HG03175 (cell line): ENCODE measurements around the gene SLC25A43.

ENCODE experiments used
- ATAC-seq: cut with Tn5 transposase; IDR thresholded peaks from one replicate; pipeline ENCODE4 v1.9.1; 2021; ENCODE audit warnings: mild to moderate bottlenecking, moderate library complexity; ENCODE audit not compliant: unreplicated experiment

Gene SLC25A43

DNA sequence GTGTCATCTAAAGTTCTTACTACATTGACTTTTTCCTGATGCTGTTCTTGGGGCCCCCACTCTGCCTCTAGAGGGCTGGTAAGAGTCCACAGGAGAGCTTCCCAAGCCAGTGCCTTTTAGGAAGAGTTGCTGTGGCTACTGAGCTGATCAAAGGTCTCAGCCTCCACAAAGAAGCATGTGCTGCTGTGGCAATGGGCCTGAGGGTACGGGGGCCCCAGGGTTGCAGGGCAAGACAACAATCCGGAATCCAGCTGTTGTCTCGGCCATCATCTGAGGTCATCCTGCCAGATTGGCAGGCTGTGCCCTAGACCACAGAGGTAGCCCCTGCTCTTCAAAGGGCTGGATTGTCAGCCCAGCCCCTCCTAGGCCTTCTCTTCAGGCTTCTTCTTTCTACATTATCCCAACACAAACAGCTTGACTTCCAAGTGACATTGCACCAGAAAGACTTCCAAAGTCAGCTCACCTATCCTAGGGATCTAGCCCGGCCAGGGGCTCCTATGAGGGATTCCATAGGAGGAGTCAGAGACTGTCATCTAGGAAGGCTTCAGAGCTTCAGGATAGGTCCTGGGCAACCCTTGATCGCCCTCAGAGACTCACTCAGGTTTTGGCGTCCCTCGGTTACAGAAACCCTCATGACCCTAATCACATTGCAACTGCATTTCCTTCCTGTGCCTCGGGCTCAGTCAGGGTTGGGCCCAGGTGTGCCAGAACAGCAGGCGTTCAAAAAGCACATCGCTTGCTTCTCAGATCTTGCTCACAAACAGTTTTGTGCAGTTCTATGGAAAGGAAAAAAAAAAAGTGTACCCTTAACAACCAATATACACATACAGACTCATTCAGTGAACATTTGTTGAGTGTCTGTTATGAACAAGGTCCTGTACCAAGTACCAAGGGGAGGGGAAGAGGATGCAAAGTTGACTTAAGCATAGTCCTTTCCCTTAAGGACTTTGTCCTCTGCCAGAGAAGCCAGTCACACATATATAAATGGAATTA, 96.9 kb downstream of the SLC25A43 start:
- no peak for ATAC-seq

DNA sequence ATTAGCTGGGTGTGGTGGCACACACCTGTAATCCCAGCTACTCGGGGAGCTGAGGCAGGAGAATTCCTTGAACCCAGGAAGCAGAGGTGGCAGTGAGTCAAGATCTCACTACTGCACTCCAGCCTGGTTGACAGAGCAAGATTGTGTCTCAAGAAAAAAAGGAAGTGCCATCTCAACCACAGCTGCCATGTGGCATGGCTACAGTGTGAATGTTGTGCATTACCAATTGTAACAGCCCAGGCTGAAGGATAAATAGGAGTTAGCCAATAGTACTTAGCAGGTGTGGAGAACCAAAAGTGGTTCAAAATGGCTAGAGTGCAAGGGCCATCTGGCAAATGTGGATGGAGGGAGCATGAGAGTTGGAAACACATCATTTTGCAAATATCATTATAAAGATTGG, 98.0 kb downstream of the SLC25A43 start:
- no peak for ATAC-seq

DNA sequence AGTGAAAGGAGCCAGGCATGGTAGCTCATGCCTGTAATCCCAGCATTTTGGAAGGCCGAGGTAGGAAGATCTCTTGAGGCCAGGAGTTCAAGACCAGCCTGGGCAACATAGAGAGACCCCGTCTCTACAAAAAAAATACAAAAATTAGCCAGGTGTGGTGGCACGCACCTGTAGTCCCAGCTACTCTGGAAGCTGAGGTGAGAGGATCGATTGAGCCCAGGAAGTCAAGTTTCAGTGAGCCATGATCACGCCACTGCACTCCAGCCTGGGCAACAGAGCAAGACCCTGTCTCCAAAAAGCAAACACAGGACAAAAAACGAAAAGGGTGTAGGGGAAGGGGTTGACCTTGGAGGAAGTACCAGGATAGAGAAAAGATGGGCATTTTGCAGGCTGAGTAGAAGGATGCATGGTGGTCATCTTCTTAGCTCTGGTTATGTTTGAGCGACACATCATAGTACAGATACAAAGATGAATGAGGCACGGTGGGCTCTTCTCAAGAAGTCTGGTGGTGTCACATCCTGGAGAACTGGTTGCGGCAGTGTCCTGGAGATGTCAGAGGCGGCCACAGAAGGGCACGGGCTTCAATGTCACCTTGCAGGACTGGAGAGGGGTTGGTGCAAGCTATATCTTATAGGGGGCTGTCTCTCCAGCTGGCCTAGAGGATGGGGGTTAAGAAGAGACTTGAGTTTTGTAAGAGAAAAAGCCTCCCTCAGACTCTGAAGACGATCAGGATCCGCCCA, 101.1 kb downstream of the SLC25A43 start:
- no peak for ATAC-seq

DNA sequence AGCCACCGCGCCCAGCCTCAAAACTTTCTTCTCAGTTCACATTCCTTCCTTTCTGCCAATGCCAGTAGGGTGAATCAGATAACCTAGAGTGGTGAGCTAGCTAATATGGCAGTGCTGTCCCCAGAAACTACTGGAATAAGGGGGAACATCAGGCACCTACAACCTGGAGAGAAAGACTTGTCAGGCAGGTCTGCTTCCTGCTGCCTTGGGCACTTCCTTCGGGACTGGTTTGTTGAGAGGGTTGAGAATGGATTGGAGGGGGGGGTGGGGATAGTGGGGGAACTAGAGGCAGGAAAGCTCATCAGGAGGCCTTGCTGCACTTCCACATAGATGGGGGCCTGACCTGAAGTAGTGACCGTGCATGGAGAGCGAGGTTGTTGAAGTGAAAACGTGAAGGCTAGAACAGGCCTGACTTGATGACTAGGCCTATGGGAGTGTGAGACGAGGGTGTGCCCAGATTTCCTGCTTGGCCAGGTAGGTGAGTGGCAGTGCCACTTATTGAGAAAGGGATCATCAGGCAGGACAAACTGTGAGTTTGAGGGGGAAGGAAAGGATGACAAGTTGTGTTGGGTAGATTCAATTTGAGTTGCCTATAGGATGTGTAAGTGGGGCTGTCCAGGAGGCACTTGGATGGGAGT, 102.5 kb downstream of the SLC25A43 start:
- ATAC-seq, result no peak

DNA sequence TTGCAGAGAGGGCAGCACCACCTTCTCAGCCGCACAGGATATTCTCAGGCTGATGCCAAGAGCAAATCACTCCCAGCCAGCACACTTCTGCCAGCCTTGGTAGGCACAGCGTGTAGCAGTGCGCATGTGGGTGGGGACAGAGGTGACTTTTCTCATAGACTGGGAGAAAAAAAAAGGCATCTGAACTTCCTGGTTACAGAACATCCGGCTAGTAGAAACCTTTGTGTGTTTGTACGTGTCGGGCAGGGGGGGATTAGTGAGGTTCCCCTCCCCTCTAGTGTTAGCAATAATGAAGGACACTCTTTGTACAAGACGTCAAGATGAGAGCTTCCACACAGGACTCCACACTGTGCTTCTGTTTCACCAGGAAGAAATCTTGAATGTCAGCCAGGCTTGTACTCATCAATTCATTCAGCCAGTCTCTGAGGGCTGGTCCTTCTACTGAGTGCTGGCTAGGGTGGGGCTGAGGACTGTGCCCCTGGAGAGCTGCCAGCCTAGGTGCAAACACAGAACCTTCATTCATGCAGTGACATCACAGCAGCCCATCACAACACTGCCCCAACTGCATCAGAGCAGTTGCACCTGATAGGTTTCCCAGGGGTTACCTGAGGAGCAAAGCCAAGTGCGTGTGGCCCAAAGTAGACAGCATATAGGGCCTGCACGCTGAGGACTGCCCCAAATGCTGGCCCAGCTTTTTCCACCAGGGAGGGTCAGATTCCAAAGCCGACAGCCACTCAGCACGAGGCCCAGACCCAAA, 103.8 kb downstream of the SLC25A43 start:
- no peak for ATAC-seq

DNA sequence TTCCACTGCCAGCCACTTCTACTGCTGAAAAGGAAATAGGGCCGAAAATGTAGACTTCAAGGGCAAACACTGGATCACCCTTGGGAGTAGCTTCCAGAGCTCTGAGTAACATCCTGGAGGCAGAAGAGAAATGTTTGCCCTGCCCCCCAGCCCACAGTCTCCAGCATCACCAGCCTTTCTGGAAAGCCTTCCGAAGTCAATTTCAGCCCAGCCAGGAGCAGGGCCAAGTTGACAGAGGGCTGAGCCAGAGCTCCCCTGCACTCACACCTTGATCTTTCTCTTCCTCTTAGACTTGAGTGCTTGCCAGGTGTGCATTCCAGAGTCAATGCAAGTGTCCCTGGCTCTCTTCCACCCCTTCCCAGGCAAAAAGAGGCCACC, 104.3 kb downstream of the SLC25A43 start:
- no peak for ATAC-seq
